Panc1 (cell line): ENCODE data around the gene TPD52L1. TPM values are rescaled to one million over a fixed set of nuclear protein-coding genes. Genes with fewer than 3 reads are reported as not detected.

ENCODE experiments used
- ATAC-seq: fragments of 200-7000 bp; cut with Tn5 transposase; 2 replicates; pipeline ENCODE4 v1.9.1; 2020; ENCODE audit warnings: mild to moderate bottlenecking, moderate library complexity
- BruUV-seq: library from RNA; stranded (reverse); fragments of 400-500 nt; replicated peaks from 2 replicates; lab custom pipeline; 2021; lab: Mats Ljungman, UMichigan
- CTCF ChIA-PET: fragments of 300-600 bp; sonication (Branson Sonifier 250); formaldehyde crosslinking; loops from one replicate; lab custom pipeline; 2022; ENCODE audit warnings: antibody characterized with exemption; lab: Charles Lee
- POLR2A ChIA-PET: fragments of 300-600 bp; sonication (Branson Sonifier 250); formaldehyde crosslinking; loops from one replicate; lab custom pipeline; 2022; ENCODE audit warnings: antibody characterized with exemption; lab: Charles Lee
- DNase-seq: peaks from one replicate; pipeline ENCODE4 v3.0.0-alpha.2; 2010; ENCODE audit warnings: low read depth, low spot score
- H3K27ac ChIP-seq: 2 replicates; pipeline ENCODE4 v1.5.1; 2011; ENCODE audit warnings: mild to moderate bottlenecking, low read length, inconsistent platforms
- H3K27me3 ChIP-seq: fragments of 200-500 bp; sonication (Bioruptor generic); 2 replicates; pipeline ENCODE4 v1.6.0; 2014; ENCODE audit warnings: low read length, inconsistent platforms; ENCODE audit not compliant: control insufficient read depth, insufficient read depth
- H3K36me3 ChIP-seq: fragments of 200-500 bp; sonication (Bioruptor generic); 2 replicates; pipeline ENCODE4 v1.5.1; 2014; ENCODE audit warnings: inconsistent platforms, mild to moderate bottlenecking, low read length, moderate library complexity; ENCODE audit not compliant: control insufficient read depth, insufficient read depth
- H3K4me1 ChIP-seq: 2 replicates; pipeline ENCODE4 v1.5.1; 2011; ENCODE audit warnings: inconsistent platforms, mild to moderate bottlenecking, low read length, moderate library complexity; ENCODE audit not compliant: control insufficient read depth, insufficient read depth
- H3K4me3 ChIP-seq, 2 experiments: 2 replicates each; pipeline ENCODE4 v1.5.1; 2011 to 2012; ENCODE audit warnings: low read depth in 2 of 2, low read length in 2 of 2, mild to moderate bottlenecking in 2 of 2, inconsistent platforms in 1 of 2, moderate library complexity in 1 of 2
- H3K9me3 ChIP-seq: fragments of 200-500 bp; sonication (Bioruptor generic); 2 replicates; pipeline ENCODE4 v1.5.1; 2014; ENCODE audit warnings: low read depth, mild to moderate bottlenecking, inconsistent platforms, low read length, moderate library complexity; ENCODE audit not compliant: control insufficient read depth, insufficient read depth
- CTCF ChIP-seq: fragments of 450-650 bp; IDR thresholded peaks from 2 replicates; pipeline ENCODE4 v1.5.1; 2017; ENCODE audit warnings: mild to moderate bottlenecking
- POLR2AphosphoS5 ChIP-seq: IDR thresholded peaks from 2 replicates; pipeline ENCODE4 v1.6.1; 2012; ENCODE audit warnings: mild to moderate bottlenecking, low read depth, low read length, moderate library complexity
- REST ChIP-seq, 2 experiments: IDR thresholded peaks; 2 replicates each; pipeline ENCODE4 v1.6.1; 2011 to 2012; ENCODE audit warnings: low read depth in 2 of 2, control low read depth in 1 of 2, low read length in 1 of 2, mild to moderate bottlenecking in 1 of 2, moderate library complexity in 1 of 2; ENCODE audit not compliant: insufficient read depth in 1 of 2
- SIN3A ChIP-seq: IDR thresholded peaks from 2 replicates; pipeline ENCODE4 v1.6.1; 2012; ENCODE audit warnings: low read depth, mild to moderate bottlenecking, low read length, moderate library complexity, borderline replicate concordance; ENCODE audit not compliant: insufficient read depth
- TCF7L2 ChIP-seq: IDR thresholded peaks from 2 replicates; pipeline ENCODE4 v1.6.1; 2011; ENCODE audit warnings: mild to moderate bottlenecking, low read depth, low read length, inconsistent platforms
- in situ Hi-C: cut with HindIII; loops from 2 replicates; pipeline ENCODE4 v1.10.0; 2016; ENCODE audit warnings: low sequenced_read_pairs, low pct_unique_long_range_greater_than_20kb
- intact Hi-C: fragments of 100-400 bp; cut with micrococcal nuclease; formaldehyde crosslinking; loops from one replicate; pipeline ENCODE4 v1.10.0; 2022; ENCODE audit not compliant: unreplicated experiment
- total RNA-seq: library from RNA; stranded (reverse); gene quantifications from one replicate; pipeline ENCODE4 v1.2.1, GENCODE V29; 2021; ENCODE audit not compliant: unreplicated experiment

The TPD52L1 gene
- total RNA-seq, 1 experiment from 2014 or later = 2.9 TPM

DNA sequence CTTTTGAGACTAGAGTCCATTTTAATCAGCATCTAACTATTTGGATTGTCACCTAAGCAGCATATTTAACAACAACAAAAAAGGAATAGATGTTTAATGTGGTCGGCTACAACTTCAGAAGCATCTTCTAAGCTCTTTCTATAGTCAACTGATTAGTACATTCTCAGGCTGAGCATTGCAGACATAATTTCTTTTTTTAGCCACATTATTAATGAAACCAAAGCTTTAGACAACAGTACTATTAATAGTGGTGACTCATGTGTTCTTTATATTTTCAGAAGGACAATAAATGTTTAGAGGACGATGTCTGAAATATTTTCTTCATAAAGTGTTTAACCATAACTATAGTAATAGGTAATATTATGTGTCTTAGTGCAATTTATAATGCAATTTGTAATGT, 52.4 kb downstream of the TPD52L1 start:
- intact Hi-C loops = no loop called here
- Histone ChIP-seq H3K36me3 (no peaks in the 10 kb centered on the region), H3K27ac (no peak overlapping the region), H3K27me3 (no peaks in the 10 kb centered on the region), H3K9me3 (no peaks in the 10 kb centered on the region), H3K4me3 (no peak overlapping the region), H3K4me1 (0 out of 2 replicates have a peak, but pooled peaks cover 4% of the 10 kb centered on the region)
- DNase-seq (no peak), ATAC-seq (no peak)
- in situ Hi-C loops = no loop called here
- ChIA-PET POLR2A (no interaction called here), CTCF (no interaction called here)
- no TSS peak for BruUV-seq
- TF ChIP-seq SIN3A (no peak), CTCF (no peak), POLR2AphosphoS5 (no peak), TCF7L2 (no peak), REST (IDR thresholded peaks at IDR 0.05; ENCODE audit: insufficient read depth in 1 of 2, low read depth in 2 of 2, low read length in 1 of 2) (no peak)

DNA sequence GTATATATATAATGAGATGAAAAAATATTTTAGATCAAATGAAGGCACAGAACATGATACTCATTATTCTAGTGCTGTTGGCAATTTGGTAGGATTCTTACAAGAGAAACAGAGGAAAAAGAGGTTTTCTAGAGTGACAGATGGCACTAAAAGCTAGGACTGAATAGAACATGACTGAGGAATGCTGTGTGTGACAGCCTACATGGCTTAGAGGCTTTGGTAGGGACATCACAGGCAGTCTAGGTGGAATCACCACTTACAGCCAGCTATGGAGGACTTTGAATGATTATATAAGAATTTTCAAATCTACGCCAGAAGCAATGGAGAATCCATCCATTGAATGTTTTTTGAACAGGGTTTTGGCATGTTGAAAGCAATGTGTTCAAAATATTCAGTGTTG, 52.8 kb downstream of the TPD52L1 start:
- CTCF ChIA-PET = no interaction called here
- intact Hi-C loops = no loop called here
- in situ Hi-C loops = no loop called here
- Histone ChIP-seq H3K27ac (no peak overlapping the region), H3K36me3 (no peaks in the 10 kb centered on the region), H3K4me3 (no peak overlapping the region), H3K9me3 (no peaks in the 10 kb centered on the region), H3K4me1 (0 out of 2 replicates have a peak, but pooled peaks cover 4% of the 10 kb centered on the region), H3K27me3 (no peaks in the 10 kb centered on the region)
- ATAC-seq (no peak), DNase-seq (no peak)
- POLR2A ChIA-PET = no interaction called here
- TF ChIP-seq TCF7L2 (no peak), POLR2AphosphoS5 (no peak), CTCF (no peak), REST (IDR thresholded peaks at IDR 0.05; ENCODE audit: insufficient read depth in 1 of 2, low read depth in 2 of 2, low read length in 1 of 2) (no peak), SIN3A (no peak)
- BruUV-seq = no TSS peak
